Kidney epithelial cell (primary cell): ENCODE measurements around the gene CIPC. TPM values are rescaled to one million over a fixed set of nuclear protein-coding genes. Genes with fewer than 3 reads are reported as not detected.
A peak's percentile ranks its signal among the peaks of the same experiment; 100 is the strongest.

ENCODE experiments used
- DNase-seq: peaks from one replicate; pipeline ENCODE4 v3.0.0-alpha.2; 2010; ENCODE audit warnings: low read depth
- H3K27me3 ChIP-seq: 2 replicates; pipeline ENCODE4 v1.6.0; 2011; ENCODE audit warnings: low read length; ENCODE audit not compliant: control insufficient read depth, insufficient read depth
- H3K36me3 ChIP-seq: 2 replicates; pipeline ENCODE4 v1.5.1; 2011; ENCODE audit warnings: low read length; ENCODE audit not compliant: control insufficient read depth, insufficient read depth
- H3K4me3 ChIP-seq: 2 replicates; pipeline ENCODE4 v1.5.1; 2011; ENCODE audit warnings: low read depth, mild to moderate bottlenecking, control low read depth, low read length
- CTCF ChIP-seq: IDR thresholded peaks from 2 replicates; pipeline ENCODE4 v1.5.1; 2011; ENCODE audit warnings: mild to moderate bottlenecking, moderate library complexity, low read length, control low read depth, inconsistent platforms; ENCODE audit not compliant: insufficient read depth, poor library complexity, severe bottlenecking
- total RNA-seq: library from RNA; depleted of rRNA; stranded (reverse); fragments of >200 nt; gene quantifications from 2 replicates; pipeline ENCODE4 v1.2.3, GENCODE V29; 2015

The CIPC gene
- total RNA-seq, 1 donor from 2014 or later: 15.9 TPM

GRCh38 chr14:77144412-77145115 is 46.5 kb downstream of the CIPC start:
- Histone ChIP-seq H3K27me3 (peaks cover 65% of the 10 kb centered on the region), H3K4me3 (no peak overlapping the region), H3K36me3 (no peaks in the 10 kb centered on the region)
- no peak for TF ChIP-seq CTCF
- no peak for DNase-seq

- no peak for DNase-seq
- Histone ChIP-seq H3K4me3 (no peak overlapping the region), H3K36me3 (no peaks in the 10 kb centered on the region), H3K27me3 (peaks cover 49% of the 10 kb centered on the region)
- no peak for TF ChIP-seq CTCF
Measured at GRCh38 chr14:77145975-77146740, 48.1 kb downstream of the CIPC start.

- no peak for TF ChIP-seq CTCF
- no peaks in the 10 kb centered on the region for H3K36me3 ChIP-seq
- no peak overlapping the region for H3K4me3 ChIP-seq
- no peak for DNase-seq
- H3K27me3 ChIP-seq: peaks cover 34% of the 10 kb centered on the region
Measured at GRCh38 chr14:77148510-77149231, 50.6 kb downstream of the CIPC start.

- Histone ChIP-seq H3K4me3 (no peak overlapping the region), H3K36me3 (no peaks in the 10 kb centered on the region), H3K27me3 (peaks cover 36% of the 10 kb centered on the region)
- no peak for DNase-seq
- peak; percentile 75 for TF ChIP-seq CTCF
Measured at GRCh38 chr14:77151245-77151644, 53.2 kb downstream of the CIPC start.

- H3K4me3 ChIP-seq: no peak overlapping the region
- no peak for TF ChIP-seq CTCF
- H3K36me3 ChIP-seq: no peaks in the 10 kb centered on the region
- peaks cover 28% of the 10 kb centered on the region for H3K27me3 ChIP-seq
- DNase-seq: no peak
Measured at GRCh38 chr14:77151918-77152588, 54.0 kb downstream of the CIPC start.
